NB4 (cell line): ENCODE measurements around the gene ADAM10.

Source experiments
- MYC ChIP-seq: IDR thresholded peaks from 2 replicates; pipeline ENCODE4 v1.6.1; 2011; ENCODE audit warnings: low read depth, low read length
- POLR2A ChIP-seq: IDR thresholded peaks from 2 replicates; pipeline ENCODE4 v1.6.1; 2011; ENCODE audit warnings: mild to moderate bottlenecking; ENCODE audit not compliant: insufficient read length; ENCODE audit errors: extremely low read depth
- TF ChIP-seq, protein P1 (sequence below): IDR thresholded peaks from one replicate; pipeline ENCODE4 v1.5.1; 2012; ENCODE audit warnings: low read depth, low read length

DNA sequence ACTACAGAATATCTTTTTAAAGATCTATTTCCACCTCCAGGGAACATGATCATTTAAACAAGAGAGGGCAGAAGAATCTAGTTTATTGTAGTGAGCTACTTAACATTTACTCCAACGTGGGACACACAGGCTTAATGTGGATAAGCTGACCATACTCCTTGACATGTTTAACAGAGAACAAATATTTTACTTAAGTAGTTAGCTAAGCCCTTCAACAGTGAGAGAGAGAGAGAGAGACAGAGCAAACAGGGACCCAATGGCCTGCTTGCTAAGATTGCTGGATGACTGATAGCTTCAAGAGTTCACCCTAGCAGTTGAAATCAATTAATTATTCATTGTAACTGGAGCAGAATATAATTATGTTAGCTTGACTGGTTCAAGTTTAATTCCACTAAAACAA lies 158.6 kb downstream of the ADAM10 start:
- no peak for TF ChIP-seq MYC
- TF ChIP-seq, protein P1, sequence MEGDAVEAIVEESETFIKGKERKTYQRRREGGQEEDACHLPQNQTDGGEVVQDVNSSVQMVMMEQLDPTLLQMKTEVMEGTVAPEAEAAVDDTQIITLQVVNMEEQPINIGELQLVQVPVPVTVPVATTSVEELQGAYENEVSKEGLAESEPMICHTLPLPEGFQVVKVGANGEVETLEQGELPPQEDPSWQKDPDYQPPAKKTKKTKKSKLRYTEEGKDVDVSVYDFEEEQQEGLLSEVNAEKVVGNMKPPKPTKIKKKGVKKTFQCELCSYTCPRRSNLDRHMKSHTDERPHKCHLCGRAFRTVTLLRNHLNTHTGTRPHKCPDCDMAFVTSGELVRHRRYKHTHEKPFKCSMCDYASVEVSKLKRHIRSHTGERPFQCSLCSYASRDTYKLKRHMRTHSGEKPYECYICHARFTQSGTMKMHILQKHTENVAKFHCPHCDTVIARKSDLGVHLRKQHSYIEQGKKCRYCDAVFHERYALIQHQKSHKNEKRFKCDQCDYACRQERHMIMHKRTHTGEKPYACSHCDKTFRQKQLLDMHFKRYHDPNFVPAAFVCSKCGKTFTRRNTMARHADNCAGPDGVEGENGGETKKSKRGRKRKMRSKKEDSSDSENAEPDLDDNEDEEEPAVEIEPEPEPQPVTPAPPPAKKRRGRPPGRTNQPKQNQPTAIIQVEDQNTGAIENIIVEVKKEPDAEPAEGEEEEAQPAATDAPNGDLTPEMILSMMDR = no peak
- no peak for TF ChIP-seq POLR2A
